ENCODE data around the gene CAMTA1.

- TF ChIP-seq EZH2phosphoT487 (IDR thresholded peaks at IDR 0.05; ENCODE audit: low read length), result no peak
- no peak for TF ChIP-seq CTCF (IDR thresholded peaks at IDR 0.05; ENCODE audit: low read length)
These were observed 182.3 kb downstream of the CAMTA1 start for GRCh38 chr1:6967431-6968111.
